IMR-90 (cell line): Measurements from ENCODE around the gene ZFHX3. TPM values are rescaled to one million over a fixed set of nuclear protein-coding genes. Genes with fewer than 3 reads are reported as not detected.

Source experiments
- ATAC-seq: fragments of 200-7000 bp; cut with Tn5 transposase; 2 replicates; pipeline ENCODE4 v1.9.1; 2020; ENCODE audit warnings: low read depth, mild to moderate bottlenecking, moderate library complexity
- BruUV-seq: library from RNA; stranded (reverse); fragments of 400-500 nt; replicated peaks from 2 replicates; lab custom pipeline; 2021; lab: Mats Ljungman, UMichigan
- CTCF ChIA-PET: fragments of 300-600 bp; formaldehyde crosslinking; extraction: SDS; loops from one replicate; lab custom pipeline; 2021; ENCODE audit warnings: antibody characterized with exemption; lab: Yijun Ruan, JAX
- POLR2A ChIA-PET: fragments of 300-600 bp; sonication (Branson Sonifier 250); formaldehyde crosslinking; loops from one replicate; lab custom pipeline; 2022; ENCODE audit warnings: antibody characterized with exemption; ENCODE audit not compliant: unreplicated experiment; lab: Charles Lee
- DNase-seq: peaks from one replicate; pipeline ENCODE4 v3.0.0; 2013
- H2AFZ ChIP-seq: replicated peaks from 2 replicates; pipeline ENCODE3; 2013; ENCODE audit warnings: low read length, mild to moderate bottlenecking; ENCODE audit not compliant: poor library complexity
- H2AK5ac ChIP-seq: 2 replicates; pipeline ENCODE4 v1.6.1; 2013; ENCODE audit warnings: low read depth, low read length, inconsistent platforms
- H2AK9ac ChIP-seq: replicated peaks from 2 replicates; pipeline ENCODE3; 2013; ENCODE audit warnings: mild to moderate bottlenecking, low read depth, low read length, moderate library complexity; ENCODE audit not compliant: poor library complexity
- H2BK120ac ChIP-seq: 2 replicates; pipeline ENCODE4 v1.6.1; 2013; ENCODE audit warnings: low read depth, low read length, inconsistent platforms
- H2BK15ac ChIP-seq: 3 replicates; pipeline ENCODE4 v1.6.1; 2013; ENCODE audit warnings: low read depth, low read length, inconsistent platforms
- H2BK20ac ChIP-seq: 2 replicates; pipeline ENCODE4 v1.6.1; 2013; ENCODE audit warnings: low read depth, mild to moderate bottlenecking, inconsistent platforms, low read length, moderate library complexity
- H2BK5ac ChIP-seq: 2 replicates; pipeline ENCODE4 v1.6.1; 2013; ENCODE audit warnings: mild to moderate bottlenecking, low read depth, low read length, inconsistent platforms; ENCODE audit not compliant: poor library complexity, severe bottlenecking
- H3K14ac ChIP-seq: replicated peaks from 2 replicates; pipeline ENCODE4 v1.6.1; 2013; ENCODE audit warnings: low read depth, low read length, inconsistent platforms
- H3K18ac ChIP-seq: 2 replicates; pipeline ENCODE4 v1.6.1; 2013; ENCODE audit warnings: low read depth, low read length, control low read depth
- H3K23ac ChIP-seq: 2 replicates; pipeline ENCODE4 v1.6.1; 2013; ENCODE audit warnings: low read depth, low read length, inconsistent platforms
- H3K27ac ChIP-seq: 2 replicates; pipeline ENCODE4 v1.5.1; 2013; ENCODE audit warnings: mild to moderate bottlenecking, control low read depth, low read length; ENCODE audit not compliant: insufficient read depth
- H3K27me3 ChIP-seq: 2 replicates; pipeline ENCODE4 v1.6.1; 2013; ENCODE audit warnings: low read length; ENCODE audit not compliant: control insufficient read depth, insufficient read depth
- H3K36me3 ChIP-seq: 2 replicates; pipeline ENCODE4 v1.6.1; 2013; ENCODE audit warnings: low read length, mixed read lengths; ENCODE audit not compliant: control insufficient read depth, insufficient read depth
- H3K4ac ChIP-seq: 2 replicates; pipeline ENCODE4 v1.6.1; 2013; ENCODE audit warnings: low read depth, low read length, inconsistent platforms
- H3K4me1 ChIP-seq: 2 replicates; pipeline ENCODE4 v1.6.1; 2013; ENCODE audit warnings: low read length, mixed read lengths; ENCODE audit not compliant: control insufficient read depth, insufficient read depth
- H3K4me2 ChIP-seq: 2 replicates; pipeline ENCODE4 v1.6.1; 2013; ENCODE audit warnings: low read depth, mild to moderate bottlenecking, control low read depth, low read length, moderate library complexity
- H3K4me3 ChIP-seq: 2 replicates; pipeline ENCODE4 v1.5.1; 2013; ENCODE audit warnings: low read depth, mild to moderate bottlenecking, control low read depth, low read length, moderate library complexity; ENCODE audit not compliant: insufficient read depth
- H3K56ac ChIP-seq: 2 replicates; pipeline ENCODE4 v1.6.1; 2013; ENCODE audit warnings: low read length, inconsistent platforms; ENCODE audit not compliant: insufficient read depth; ENCODE audit errors: extremely low read depth
- H3K79me1 ChIP-seq, 2 experiments: 2 replicates each; pipeline ENCODE4 v1.6.1; 2013; ENCODE audit warnings: low read length in 2 of 2, inconsistent platforms in 1 of 2, low read depth in 1 of 2
- H3K9ac ChIP-seq: 2 replicates; pipeline ENCODE4 v1.6.1; 2013; ENCODE audit warnings: low read depth, low read length, control low read depth
- H3K9me1 ChIP-seq: 2 replicates; pipeline ENCODE4 v1.6.1; 2013; ENCODE audit warnings: low read length, inconsistent platforms; ENCODE audit not compliant: insufficient read depth
- H3K9me3 ChIP-seq: 2 replicates; pipeline ENCODE4 v1.6.1; 2013; ENCODE audit warnings: low read length; ENCODE audit not compliant: control insufficient read depth, insufficient read depth
- H4K20me1 ChIP-seq: 2 replicates; pipeline ENCODE4 v1.6.1; 2013; ENCODE audit warnings: low read length, inconsistent platforms; ENCODE audit not compliant: insufficient read depth
- H4K5ac ChIP-seq: 2 replicates; pipeline ENCODE4 v1.6.1; 2013; ENCODE audit warnings: mild to moderate bottlenecking, low read depth, low read length, control low read depth
- H4K8ac ChIP-seq, 2 experiments: 2 replicates each; pipeline ENCODE4 v1.6.1; 2013; ENCODE audit warnings: low read depth in 2 of 2, low read length in 2 of 2, control low read depth in 1 of 2, inconsistent platforms in 1 of 2
- H4K91ac ChIP-seq: 2 replicates; pipeline ENCODE4 v1.6.1; 2013; ENCODE audit warnings: low read depth, low read length, inconsistent platforms; ENCODE audit not compliant: insufficient read depth
- BHLHE40 ChIP-seq: fragments of 150-350 bp; IDR thresholded peaks from 2 replicates; pipeline ENCODE4 v1.6.1; 2016; ENCODE audit warnings: mild to moderate bottlenecking, low read depth, low read length
- CEBPB ChIP-seq: IDR thresholded peaks from 2 replicates; pipeline ENCODE4 v1.6.1; 2012; ENCODE audit warnings: low read depth, low read length, improper control_type of control experiment
- CHD1 ChIP-seq: IDR thresholded peaks from 2 replicates; pipeline ENCODE4 v1.6.1; 2012; ENCODE audit warnings: low read depth, low read length, improper control_type of control experiment
- FOS ChIP-seq: fragments of 150-350 bp; IDR thresholded peaks from 2 replicates; pipeline ENCODE4 v1.6.1; 2016; ENCODE audit warnings: low read depth, low read length
- MAFK ChIP-seq: IDR thresholded peaks from 2 replicates; pipeline ENCODE4 v1.6.1; 2012; ENCODE audit warnings: low read depth, low read length, improper control_type of control experiment
- MAZ ChIP-seq: IDR thresholded peaks from 2 replicates; pipeline ENCODE4 v1.6.1; 2012; ENCODE audit warnings: low read depth, mild to moderate bottlenecking, low read length, improper control_type of control experiment, moderate library complexity, borderline replicate concordance
- MXI1 ChIP-seq: IDR thresholded peaks from 2 replicates; pipeline ENCODE4 v1.6.1; 2012; ENCODE audit warnings: low read depth, mild to moderate bottlenecking, low read length, moderate library complexity, borderline replicate concordance
- NFE2L2 ChIP-seq: fragments of 150-350 bp; IDR thresholded peaks from 2 replicates; pipeline ENCODE4 v1.6.1; 2016; ENCODE audit warnings: low read depth, mild to moderate bottlenecking, low read length
- POLR2A ChIP-seq: IDR thresholded peaks from 2 replicates; pipeline ENCODE4 v1.6.1; 2012; ENCODE audit warnings: mild to moderate bottlenecking, low read depth, low read length
- RAD21 ChIP-seq: IDR thresholded peaks from 2 replicates; pipeline ENCODE4 v1.6.1; 2012; ENCODE audit warnings: low read length, improper control_type of control experiment
- RCOR1 ChIP-seq: IDR thresholded peaks from 2 replicates; pipeline ENCODE4 v1.6.1; 2012; ENCODE audit warnings: mild to moderate bottlenecking, low read length, improper control_type of control experiment; ENCODE audit not compliant: insufficient replicate concordance
- RFX5 ChIP-seq: IDR thresholded peaks from 2 replicates; pipeline ENCODE4 v1.8.0; 2012; ENCODE audit warnings: low read depth, mild to moderate bottlenecking, low read length, moderate library complexity
- SMC3 ChIP-seq: fragments of 150-350 bp; IDR thresholded peaks from 2 replicates; pipeline ENCODE4 v1.6.1; 2016; ENCODE audit warnings: low read depth, mild to moderate bottlenecking, antibody characterized with exemption, low read length, moderate library complexity
- WGBS, 2 experiments: methylation state at CpG; one replicate each; pipeline versions ENCODE4 v1.1.5 to v1.1.7; 2013; ENCODE audit warnings: missing lambda C conversion rate in 2 of 2; ENCODE audit not compliant: insufficient read length in 1 of 2; ENCODE audit errors: extremely low coverage in 2 of 2; 5-methylcytosine and 5-hydroxymethylcytosine counted together
- dilution Hi-C: fragments of 300-500 bp; cut with HindIII; formaldehyde crosslinking; loops from one replicate; pipeline ENCODE4 v1.14.3; 2018; ENCODE audit warnings: low sequenced_read_pairs; ENCODE audit not compliant: unreplicated experiment
- in situ Hi-C: fragments of 300-500 bp; cut with MboI; formaldehyde crosslinking; loops from 3 replicates; pipeline ENCODE4 v1.14.3; 2019; ENCODE audit warnings: low sequenced_read_pairs, inconsistent platforms, mixed read lengths
- intact Hi-C: fragments of 100-400 bp; cut with micrococcal nuclease; formaldehyde crosslinking; loops from 2 replicates; pipeline ENCODE4 v1.10.0; 2022
- polyA plus RNA-seq, 3 experiments: library from polyadenylated mRNA; depleted of rRNA; stranded (reverse); fragments of >200 nt; gene quantifications; 2 replicates each; pipeline ENCODE4 v1.2.3, GENCODE V29; 2012; ENCODE audit warnings: low replicate concordance in 1 of 3
- total RNA-seq: library from RNA; depleted of rRNA; stranded (reverse); fragments of >200 nt; gene quantifications from 2 replicates; pipeline ENCODE4 v1.2.3, GENCODE V29; 2012
- TF ChIP-seq, protein P1 (sequence below): fragments of 150-350 bp; IDR thresholded peaks from 2 replicates; pipeline ENCODE4 v1.6.1; 2017; ENCODE audit warnings: mild to moderate bottlenecking, antibody characterized with exemption, low read length, low read depth
- TF ChIP-seq, protein P2 (sequence below): conservative IDR thresholded peaks from 2 replicates; pipeline ENCODE4 v1.5.1; 2012; ENCODE audit warnings: mild to moderate bottlenecking, low read depth, low read length, improper control_type of control experiment
- TF ChIP-seq, protein P3 (sequence below): fragments of 150-350 bp; IDR thresholded peaks from 2 replicates; pipeline ENCODE4 v1.6.1; 2016; ENCODE audit warnings: low read depth, mild to moderate bottlenecking, low read length, moderate library complexity, borderline replicate concordance

Gene ZFHX3
- total and polyA plus RNA-seq, 2 of the 4 experiments (the other 2 are of a cell fraction): 1.4 to 1.7 TPM

DNA sequence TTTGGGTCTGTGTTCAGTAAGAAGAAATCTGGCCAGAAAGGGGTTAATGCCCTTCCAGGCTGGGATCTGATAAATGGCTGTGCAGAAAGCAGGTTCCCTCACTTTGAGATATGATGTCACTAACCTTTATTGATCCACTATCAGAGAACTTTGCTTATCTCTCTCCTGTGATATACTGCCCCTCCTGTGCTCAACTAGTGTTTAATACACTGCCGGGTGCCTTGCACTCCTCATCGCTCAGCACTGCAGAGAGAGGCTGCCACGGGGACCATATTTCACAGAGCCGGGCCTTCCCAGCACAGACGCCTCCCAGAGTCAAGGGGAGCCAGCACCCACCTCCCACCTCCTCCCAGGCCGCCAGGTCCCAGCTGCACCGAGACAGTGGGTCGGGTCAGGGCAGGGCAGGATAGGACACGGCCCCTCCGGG, 20.2 kb downstream of the ZFHX3 start:
- dilution Hi-C loops (loop anchor here (25.0 kb wide), 1 partner anchor 90 kb away; no protein-coding TSS in a partner anchor), intact Hi-C loops (no loop called here), in situ Hi-C loops (no loop called here)
- WGBS, 2 experiments: no CpG with 5 or more reads among the region's 10 CpGs
- Histone ChIP-seq H2AK5ac (no peak overlapping the region), H2BK120ac (no peak overlapping the region), H3K9ac (no peak overlapping the region), H3K79me1 (peaks cover 38 to 96% of the 10 kb centered on the region in 2 experiments), H4K5ac (no peak overlapping the region), H3K23ac (no peak overlapping the region), H3K9me1 (peaks cover 10% of the 10 kb centered on the region), H4K91ac (no peak overlapping the region), H3K4me1 (peaks cover 10% of the 10 kb centered on the region; the same call in 1 of the 2 replicates), H3K4me2 (no peak overlapping the region), H2AK9ac (no peak overlapping the region), H3K4me3 (no peak overlapping the region), H3K14ac (no peak overlapping the region), H2AFZ (no peak overlapping the region), H3K27me3 (no peaks in the 10 kb centered on the region), H2BK20ac (no peak overlapping the region), H3K36me3 (no peaks in the 10 kb centered on the region; the same call in 1 of the 2 replicates), H4K20me1 (peaks cover 73% of the 10 kb centered on the region), H2BK15ac (no peak overlapping the region), H4K8ac (no peak overlapping the region), H3K27ac (no peak overlapping the region), H3K18ac (no peak overlapping the region), H2BK5ac (no peak overlapping the region), H3K4ac (no peak overlapping the region), H3K9me3 (no peaks in the 10 kb centered on the region), H3K56ac (no peak overlapping the region)
- POLR2A ChIA-PET: interaction anchor here (0.5 kb wide), 1 partner anchor 459 kb away, joined by 3 read pairs; no protein-coding TSS in a partner anchor
- DNase-seq (no peak), ATAC-seq (no peak)
- TF ChIP-seq MXI1 (no peak), RCOR1 (no peak), BHLHE40 (no peak), MAFK (no peak), RAD21 (no peak), RFX5 (no peak), POLR2A (no peak), CHD1 (no peak), NFE2L2 (no peak), CEBPB (no peak), MAZ (no peak), FOS (no peak), SMC3 (no peak)
- TF ChIP-seq, protein P1, sequence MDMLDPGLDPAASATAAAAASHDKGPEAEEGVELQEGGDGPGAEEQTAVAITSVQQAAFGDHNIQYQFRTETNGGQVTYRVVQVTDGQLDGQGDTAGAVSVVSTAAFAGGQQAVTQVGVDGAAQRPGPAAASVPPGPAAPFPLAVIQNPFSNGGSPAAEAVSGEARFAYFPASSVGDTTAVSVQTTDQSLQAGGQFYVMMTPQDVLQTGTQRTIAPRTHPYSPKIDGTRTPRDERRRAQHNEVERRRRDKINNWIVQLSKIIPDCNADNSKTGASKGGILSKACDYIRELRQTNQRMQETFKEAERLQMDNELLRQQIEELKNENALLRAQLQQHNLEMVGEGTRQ: no peak
- TF ChIP-seq, protein P2, sequence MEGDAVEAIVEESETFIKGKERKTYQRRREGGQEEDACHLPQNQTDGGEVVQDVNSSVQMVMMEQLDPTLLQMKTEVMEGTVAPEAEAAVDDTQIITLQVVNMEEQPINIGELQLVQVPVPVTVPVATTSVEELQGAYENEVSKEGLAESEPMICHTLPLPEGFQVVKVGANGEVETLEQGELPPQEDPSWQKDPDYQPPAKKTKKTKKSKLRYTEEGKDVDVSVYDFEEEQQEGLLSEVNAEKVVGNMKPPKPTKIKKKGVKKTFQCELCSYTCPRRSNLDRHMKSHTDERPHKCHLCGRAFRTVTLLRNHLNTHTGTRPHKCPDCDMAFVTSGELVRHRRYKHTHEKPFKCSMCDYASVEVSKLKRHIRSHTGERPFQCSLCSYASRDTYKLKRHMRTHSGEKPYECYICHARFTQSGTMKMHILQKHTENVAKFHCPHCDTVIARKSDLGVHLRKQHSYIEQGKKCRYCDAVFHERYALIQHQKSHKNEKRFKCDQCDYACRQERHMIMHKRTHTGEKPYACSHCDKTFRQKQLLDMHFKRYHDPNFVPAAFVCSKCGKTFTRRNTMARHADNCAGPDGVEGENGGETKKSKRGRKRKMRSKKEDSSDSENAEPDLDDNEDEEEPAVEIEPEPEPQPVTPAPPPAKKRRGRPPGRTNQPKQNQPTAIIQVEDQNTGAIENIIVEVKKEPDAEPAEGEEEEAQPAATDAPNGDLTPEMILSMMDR: no peak
- TF ChIP-seq, protein P3, sequence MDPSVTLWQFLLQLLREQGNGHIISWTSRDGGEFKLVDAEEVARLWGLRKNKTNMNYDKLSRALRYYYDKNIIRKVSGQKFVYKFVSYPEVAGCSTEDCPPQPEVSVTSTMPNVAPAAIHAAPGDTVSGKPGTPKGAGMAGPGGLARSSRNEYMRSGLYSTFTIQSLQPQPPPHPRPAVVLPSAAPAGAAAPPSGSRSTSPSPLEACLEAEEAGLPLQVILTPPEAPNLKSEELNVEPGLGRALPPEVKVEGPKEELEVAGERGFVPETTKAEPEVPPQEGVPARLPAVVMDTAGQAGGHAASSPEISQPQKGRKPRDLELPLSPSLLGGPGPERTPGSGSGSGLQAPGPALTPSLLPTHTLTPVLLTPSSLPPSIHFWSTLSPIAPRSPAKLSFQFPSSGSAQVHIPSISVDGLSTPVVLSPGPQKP: no peak
- CTCF ChIA-PET: no interaction called here
- BruUV-seq: no TSS peak
